HEK293 (cell line): ENCODE data around the gene KCNIP4.

Source experiments
- CTCF ChIA-PET: fragments of 350-600 bp; formaldehyde crosslinking; extraction: SDS; loops from one replicate; lab custom pipeline; 2021; ENCODE audit warnings: antibody characterized with exemption; lab: Yijun Ruan, JAX
- POLR2A ChIA-PET: fragments of 300-600 bp; formaldehyde crosslinking; extraction: SDS; loops from one replicate; lab custom pipeline; 2020; ENCODE audit warnings: antibody characterized with exemption, inconsistent platforms; lab: Yijun Ruan, JAX
- H3K27ac ChIP-seq: fragments of 200-500 bp; sonication (Bioruptor generic); 2 replicates; pipeline ENCODE4 v1.5.1; 2014; ENCODE audit warnings: low read depth, low read length, control low read depth, inconsistent platforms; ENCODE audit errors: extremely low read depth
- H3K36me3 ChIP-seq, 2 experiments: fragments of 200-500 bp in 1 of 2; sonication (Bioruptor generic) in 1 of 2; 1 replicate in 1 of 2; 2 replicates in 1 of 2; pipeline ENCODE4 v1.5.1; 2014 to 2017; ENCODE audit warnings: inconsistent platforms in 2 of 2, low read length in 2 of 2; ENCODE audit not compliant: control insufficient read depth in 2 of 2, insufficient read depth in 1 of 2
- H3K4me1 ChIP-seq: fragments of 200-500 bp; sonication (Bioruptor generic); 2 replicates; pipeline ENCODE4 v1.5.1; 2014; ENCODE audit warnings: mild to moderate bottlenecking, low read length, inconsistent platforms; ENCODE audit not compliant: control insufficient read depth, insufficient read depth
- H3K4me3 ChIP-seq: 2 replicates; pipeline ENCODE4 v1.5.1; 2011; ENCODE audit warnings: low read depth, mild to moderate bottlenecking, control low read depth, low read length, moderate library complexity
- H3K9me3 ChIP-seq: fragments of 200-500 bp; sonication (Bioruptor generic); 2 replicates; pipeline ENCODE4 v1.5.1; 2014; ENCODE audit warnings: low read depth, low read length, inconsistent platforms; ENCODE audit not compliant: control insufficient read depth, insufficient read depth
- AEBP2 ChIP-seq: fragments of 450-650 bp; formaldehyde crosslinking; IDR thresholded peaks from 2 replicates; pipeline ENCODE4 v1.5.1; 2016; ENCODE audit warnings: missing biosample characterization, missing genetic modification characterization, borderline replicate concordance
- ATF2 ChIP-seq: fragments of 450-650 bp; formaldehyde crosslinking; IDR thresholded peaks from 2 replicates; pipeline ENCODE4 v1.5.1; 2016; ENCODE audit warnings: missing biosample characterization, missing genetic modification characterization, low read depth
- ZNF112 ChIP-seq: fragments of 450-650 bp; formaldehyde crosslinking; IDR thresholded peaks from 2 replicates; pipeline ENCODE4 v1.5.0; 2017; ENCODE audit warnings: missing biosample characterization, missing genetic modification characterization
- ZNF140 ChIP-seq: fragments of 450-650 bp; formaldehyde crosslinking; IDR thresholded peaks from 2 replicates; pipeline ENCODE4 v1.5.1; 2016; ENCODE audit warnings: missing biosample characterization, missing genetic modification characterization
- ZNF350 ChIP-seq: fragments of 450-650 bp; formaldehyde crosslinking; IDR thresholded peaks from 2 replicates; pipeline ENCODE4 v1.5.0; 2017; ENCODE audit warnings: missing biosample characterization, mild to moderate bottlenecking, missing genetic modification characterization
- ZNF423 ChIP-seq: fragments of 450-650 bp; formaldehyde crosslinking; IDR thresholded peaks from 2 replicates; pipeline ENCODE4 v1.5.1; 2016; ENCODE audit warnings: missing biosample characterization, missing genetic modification characterization
- ZNF513 ChIP-seq: fragments of 450-650 bp; IDR thresholded peaks from 2 replicates; pipeline ENCODE4 v1.5.1; 2018; ENCODE audit warnings: missing biosample characterization, missing genetic modification characterization
- ZNF571 ChIP-seq: fragments of 450-650 bp; formaldehyde crosslinking; IDR thresholded peaks from 2 replicates; pipeline ENCODE4 v1.5.0; 2017; ENCODE audit warnings: missing biosample characterization, missing genetic modification characterization
- ZNF596 ChIP-seq: fragments of 450-650 bp; IDR thresholded peaks from 2 replicates; pipeline ENCODE4 v1.5.0; 2018; ENCODE audit warnings: missing biosample characterization, mild to moderate bottlenecking, missing genetic modification characterization, moderate library complexity
- ZNF645 ChIP-seq: fragments of 450-650 bp; formaldehyde crosslinking; IDR thresholded peaks from 2 replicates; pipeline ENCODE4; 2016; ENCODE audit warnings: missing biosample characterization, missing genetic modification characterization
- ZNF660 ChIP-seq: fragments of 450-650 bp; IDR thresholded peaks from 2 replicates; pipeline ENCODE4 v1.5.1; 2018; ENCODE audit warnings: missing biosample characterization, mild to moderate bottlenecking, missing genetic modification characterization
- ZNF785 ChIP-seq: fragments of 450-650 bp; formaldehyde crosslinking; IDR thresholded peaks from 2 replicates; pipeline ENCODE4 v1.5.1; 2016; ENCODE audit warnings: missing biosample characterization, missing genetic modification characterization
- ZNF791 ChIP-seq: fragments of 450-650 bp; formaldehyde crosslinking; IDR thresholded peaks from 2 replicates; pipeline ENCODE4 v1.5.1; 2016; ENCODE audit warnings: missing biosample characterization, missing genetic modification characterization
- ZSCAN5A ChIP-seq: fragments of 450-650 bp; formaldehyde crosslinking; IDR thresholded peaks from 2 replicates; pipeline ENCODE4 v1.5.1; 2016; ENCODE audit warnings: missing biosample characterization, missing genetic modification characterization
- TF ChIP-seq, protein P1 (sequence below): fragments of 450-650 bp; formaldehyde crosslinking; IDR thresholded peaks from 2 replicates; pipeline ENCODE4 v1.5.1; 2016; ENCODE audit warnings: missing biosample characterization, missing genetic modification characterization, low read depth
- TF ChIP-seq, protein P2 (sequence below): fragments of 450-650 bp; formaldehyde crosslinking; IDR thresholded peaks from 2 replicates; pipeline ENCODE4 v1.5.1; 2017; ENCODE audit warnings: missing biosample characterization, missing genetic modification characterization
- TF ChIP-seq, protein P3 (sequence below): fragments of 450-650 bp; formaldehyde crosslinking; IDR thresholded peaks from 2 replicates; pipeline ENCODE4 v1.5.1; 2016; ENCODE audit warnings: missing biosample characterization, missing genetic modification characterization

KCNIP4 gene

DNA sequence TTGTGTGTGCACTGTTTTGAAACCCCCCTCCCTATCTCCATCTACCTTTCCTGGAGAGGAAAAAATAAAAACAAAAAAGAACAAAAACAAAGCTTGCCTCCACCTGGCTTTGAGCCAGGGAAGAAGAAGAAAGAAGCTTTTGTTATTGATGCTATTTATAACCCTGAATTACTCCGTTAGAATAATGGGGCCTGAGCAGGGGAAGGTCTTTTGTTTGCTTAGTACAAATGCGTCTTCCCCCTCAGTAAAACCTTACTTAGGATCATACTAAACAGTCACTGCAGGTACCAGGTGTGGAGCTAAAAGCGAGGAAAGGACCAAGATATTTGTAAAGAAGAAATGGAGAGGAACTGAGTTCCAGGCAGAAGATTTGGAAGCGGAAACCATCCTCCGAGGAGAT is 352.1 kb downstream of the KCNIP4 start:
- ChIA-PET POLR2A (no interaction called here), CTCF (no interaction called here)
- Histone ChIP-seq H3K36me3 (no peaks in the 10 kb centered on the region), H3K4me1 (no peaks in the 10 kb centered on the region), H3K9me3 (no peaks in the 10 kb centered on the region), H3K27ac (no peak overlapping the region), H3K4me3 (no peak overlapping the region)
- TF ChIP-seq ZSCAN5A (tag by site-specific recombination) (no peak), ZNF660 (no peak), ZNF785 (tag by site-specific recombination) (no peak), ATF2 (tag by site-specific recombination) (no peak), ZNF112 (tag by site-specific recombination) (no peak), ZNF513 (tag by site-specific recombination) (no peak), ZNF791 (tag by site-specific recombination) (no peak), AEBP2 (tag by site-specific recombination) (no peak), ZNF571 (tag by site-specific recombination) (no peak), ZNF645 (tag by site-specific recombination) (no peak), ZNF350 (tag by site-specific recombination) (no peak), ZNF596 (tag by site-specific recombination) (no peak), ZNF140 (tag by site-specific recombination) (no peak), ZNF423 (no peak)
- TF ChIP-seq, protein P1, sequence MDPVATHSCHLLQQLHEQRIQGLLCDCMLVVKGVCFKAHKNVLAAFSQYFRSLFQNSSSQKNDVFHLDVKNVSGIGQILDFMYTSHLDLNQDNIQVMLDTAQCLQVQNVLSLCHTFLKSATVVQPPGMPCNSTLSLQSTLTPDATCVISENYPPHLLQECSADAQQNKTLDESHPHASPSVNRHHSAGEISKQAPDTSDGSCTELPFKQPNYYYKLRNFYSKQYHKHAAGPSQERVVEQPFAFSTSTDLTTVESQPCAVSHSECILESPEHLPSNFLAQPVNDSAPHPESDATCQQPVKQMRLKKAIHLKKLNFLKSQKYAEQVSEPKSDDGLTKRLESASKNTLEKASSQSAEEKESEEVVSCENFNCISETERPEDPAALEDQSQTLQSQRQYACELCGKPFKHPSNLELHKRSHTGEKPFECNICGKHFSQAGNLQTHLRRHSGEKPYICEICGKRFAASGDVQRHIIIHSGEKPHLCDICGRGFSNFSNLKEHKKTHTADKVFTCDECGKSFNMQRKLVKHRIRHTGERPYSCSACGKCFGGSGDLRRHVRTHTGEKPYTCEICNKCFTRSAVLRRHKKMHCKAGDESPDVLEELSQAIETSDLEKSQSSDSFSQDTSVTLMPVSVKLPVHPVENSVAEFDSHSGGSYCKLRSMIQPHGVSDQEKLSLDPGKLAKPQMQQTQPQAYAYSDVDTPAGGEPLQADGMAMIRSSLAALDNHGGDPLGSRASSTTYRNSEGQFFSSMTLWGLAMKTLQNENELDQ (tag by site-specific recombination) = no peak
- TF ChIP-seq, protein P2, sequence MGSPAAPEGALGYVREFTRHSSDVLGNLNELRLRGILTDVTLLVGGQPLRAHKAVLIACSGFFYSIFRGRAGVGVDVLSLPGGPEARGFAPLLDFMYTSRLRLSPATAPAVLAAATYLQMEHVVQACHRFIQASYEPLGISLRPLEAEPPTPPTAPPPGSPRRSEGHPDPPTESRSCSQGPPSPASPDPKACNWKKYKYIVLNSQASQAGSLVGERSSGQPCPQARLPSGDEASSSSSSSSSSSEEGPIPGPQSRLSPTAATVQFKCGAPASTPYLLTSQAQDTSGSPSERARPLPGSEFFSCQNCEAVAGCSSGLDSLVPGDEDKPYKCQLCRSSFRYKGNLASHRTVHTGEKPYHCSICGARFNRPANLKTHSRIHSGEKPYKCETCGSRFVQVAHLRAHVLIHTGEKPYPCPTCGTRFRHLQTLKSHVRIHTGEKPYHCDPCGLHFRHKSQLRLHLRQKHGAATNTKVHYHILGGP (tag by site-specific recombination) = no peak
- TF ChIP-seq, protein P3, sequence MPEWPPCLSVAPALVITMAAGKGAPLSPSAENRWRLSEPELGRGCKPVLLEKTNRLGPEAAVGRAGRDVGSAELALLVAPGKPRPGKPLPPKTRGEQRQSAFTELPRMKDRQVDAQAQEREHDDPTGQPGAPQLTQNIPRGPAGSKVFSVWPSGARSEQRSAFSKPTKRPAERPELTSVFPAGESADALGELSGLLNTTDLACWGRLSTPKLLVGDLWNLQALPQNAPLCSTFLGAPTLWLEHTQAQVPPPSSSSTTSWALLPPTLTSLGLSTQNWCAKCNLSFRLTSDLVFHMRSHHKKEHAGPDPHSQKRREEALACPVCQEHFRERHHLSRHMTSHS = no peak
